GM04503 (cell line): ENCODE results near the gene PRDM16.
"Not testable (repeated sequence)": the region's sequence is repeated elsewhere in the genome, so short reads cannot be mapped to it uniquely, and the experiment has no call there.

ENCODE experiments used
- DNase-seq: peaks from one replicate; pipeline ENCODE4 v3.0.0-alpha.2; 2012; ENCODE audit warnings: low read depth

PRDM16 gene

DNA sequence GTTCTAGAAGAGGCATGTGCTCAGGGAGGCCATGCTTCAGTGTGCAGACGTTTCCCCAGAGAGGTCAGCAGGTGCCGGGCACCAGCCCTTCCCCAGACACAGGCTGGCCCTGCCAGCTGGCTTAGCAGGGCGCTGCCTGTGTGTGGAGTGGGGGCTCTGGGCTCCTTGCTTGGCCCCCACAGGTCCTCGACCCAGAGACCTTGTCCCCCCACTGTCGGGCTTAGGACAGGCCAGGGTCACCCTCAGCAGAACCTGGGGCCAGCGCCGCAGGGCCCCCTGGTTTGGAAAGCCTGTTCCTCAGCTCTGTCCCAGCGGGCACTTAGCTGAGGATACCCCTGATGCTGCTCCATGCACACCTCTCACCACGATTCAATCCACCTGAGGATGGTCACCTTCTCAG is 213.2 kb downstream of the PRDM16 start:
- DNase-seq: no peak

DNA sequence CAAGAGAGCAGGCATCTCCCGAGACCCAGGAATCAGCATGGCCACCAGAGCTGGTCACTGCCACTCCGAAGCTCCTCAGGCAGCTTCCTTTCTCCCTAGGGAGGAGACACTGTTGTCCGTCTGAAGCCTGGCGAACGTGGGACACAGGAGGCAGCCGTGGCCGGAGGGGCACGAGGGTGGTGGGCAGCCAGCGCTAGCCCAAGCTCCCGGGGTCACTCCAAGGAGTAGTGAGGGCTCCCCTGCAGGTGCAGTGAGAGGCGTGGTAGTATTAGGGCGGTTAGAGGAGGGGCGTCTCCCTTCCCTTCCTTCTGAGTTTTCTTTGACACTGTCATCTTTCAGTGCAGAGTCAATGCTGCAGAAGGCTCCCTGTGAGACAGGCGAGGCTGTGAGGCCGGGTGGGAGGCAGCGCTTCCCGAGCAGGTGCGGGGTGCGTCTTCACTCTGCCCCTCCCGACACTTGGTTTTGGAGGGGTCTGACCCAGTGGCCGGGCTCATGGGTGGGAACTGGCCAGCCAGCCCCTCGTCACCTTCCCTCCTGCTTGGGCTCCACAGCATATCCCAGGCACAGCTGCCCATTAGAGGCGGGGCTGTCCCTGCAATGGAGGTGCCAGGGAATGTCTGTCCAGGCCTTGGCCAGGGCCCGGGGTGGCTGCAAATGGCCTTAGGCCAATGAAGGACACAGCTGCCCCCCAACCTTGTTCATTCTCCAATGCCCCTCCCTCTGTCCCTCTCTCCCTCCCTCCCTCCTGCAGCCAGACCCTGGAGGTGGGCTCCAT is 213.8 kb downstream of the PRDM16 start:
- DNase-seq: no peak

DNA sequence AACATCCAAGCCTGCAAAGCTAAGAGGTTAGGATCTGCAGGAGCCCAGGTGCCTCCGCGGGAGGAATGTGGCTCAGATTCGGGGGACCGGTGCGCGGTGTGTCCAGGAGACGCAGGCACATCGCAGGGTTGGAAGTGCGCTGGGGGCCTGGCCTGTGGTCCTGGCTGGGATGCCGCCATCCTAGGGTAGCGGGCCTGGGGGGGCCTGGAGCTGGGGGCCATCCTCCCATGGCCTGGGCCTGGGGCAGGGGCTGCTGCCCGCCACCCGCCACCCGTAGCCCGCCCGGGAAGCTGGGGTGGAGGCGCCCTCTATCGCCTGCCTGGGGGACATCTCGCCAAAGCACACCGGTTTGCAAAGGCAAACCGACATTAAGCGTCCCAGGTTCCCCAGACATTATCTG is 214.8 kb downstream of the PRDM16 start:
- no peak for DNase-seq

DNA sequence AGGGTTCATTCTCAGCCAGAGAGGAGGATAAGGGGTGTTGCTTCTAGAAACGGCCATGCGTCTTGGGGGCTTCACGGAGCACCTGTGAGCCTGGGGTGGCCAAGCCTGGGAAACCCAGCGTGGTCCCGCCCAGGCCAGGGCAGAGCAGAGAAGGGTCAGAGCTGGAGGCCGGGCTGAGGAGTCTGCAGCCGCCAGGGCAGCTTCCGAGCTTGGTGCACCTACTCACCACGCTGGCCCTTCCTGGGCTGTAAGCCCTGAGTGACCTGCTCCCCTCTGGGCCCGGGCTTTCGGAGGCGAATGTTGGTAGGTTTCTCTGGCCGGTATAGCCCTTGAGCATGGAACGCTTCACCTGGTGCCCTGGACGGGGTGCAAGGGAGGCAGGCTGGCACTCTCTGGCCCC is 215.7 kb downstream of the PRDM16 start:
- DNase-seq: no peak

DNA sequence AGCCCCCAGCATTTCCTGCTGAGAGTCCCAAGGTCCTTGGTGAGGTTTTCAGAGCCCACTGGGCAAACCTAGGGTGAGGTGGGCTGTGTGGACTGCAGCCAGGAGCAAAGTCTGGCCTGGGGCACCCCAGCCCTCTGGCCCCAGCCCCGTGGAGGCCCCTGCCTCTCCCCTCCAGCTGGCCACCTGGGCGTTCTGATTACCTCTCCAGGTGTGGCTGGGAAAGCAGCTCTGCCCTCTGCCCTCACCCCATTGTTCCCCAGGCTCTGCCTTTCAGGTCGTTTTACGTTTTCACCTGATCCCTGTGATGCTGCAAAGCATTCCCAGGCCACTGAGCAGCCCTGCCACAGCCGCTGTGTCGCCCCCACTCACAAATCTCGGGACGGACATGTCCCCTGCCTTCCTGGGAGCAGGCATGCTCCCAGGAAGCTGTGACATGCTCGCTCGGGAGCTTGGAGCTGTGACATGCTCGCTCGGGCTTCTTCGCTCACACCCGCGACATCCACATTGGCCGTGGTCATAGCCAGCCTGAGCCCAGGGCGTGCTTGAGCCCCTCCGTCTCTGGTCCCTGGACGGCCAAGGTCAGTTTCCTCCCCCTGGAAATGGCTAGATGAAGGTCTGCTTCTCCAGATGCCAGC is 216.2 kb downstream of the PRDM16 start:
- DNase-seq: no peak

DNA sequence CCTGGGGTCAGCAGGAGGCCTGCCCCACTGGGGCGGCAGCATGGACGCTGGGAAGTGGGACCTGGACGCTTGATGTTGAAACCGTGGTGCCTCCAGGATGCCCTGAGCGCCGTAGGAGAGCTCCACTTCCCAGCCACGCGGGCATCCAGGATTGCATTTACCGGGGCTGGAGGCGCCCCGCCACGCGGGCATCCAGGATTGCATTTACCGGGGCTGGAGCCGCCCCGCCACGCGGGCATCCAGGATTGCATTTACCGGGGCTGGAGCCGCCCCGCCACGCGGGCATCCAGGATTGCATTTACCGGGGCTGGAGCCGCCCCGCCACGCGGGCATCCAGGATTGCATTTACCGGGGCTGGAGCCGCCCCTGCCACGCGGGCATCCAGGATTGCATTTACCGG is 218.1 kb downstream of the PRDM16 start:
- DNase-seq: not testable (repeated sequence)

DNA sequence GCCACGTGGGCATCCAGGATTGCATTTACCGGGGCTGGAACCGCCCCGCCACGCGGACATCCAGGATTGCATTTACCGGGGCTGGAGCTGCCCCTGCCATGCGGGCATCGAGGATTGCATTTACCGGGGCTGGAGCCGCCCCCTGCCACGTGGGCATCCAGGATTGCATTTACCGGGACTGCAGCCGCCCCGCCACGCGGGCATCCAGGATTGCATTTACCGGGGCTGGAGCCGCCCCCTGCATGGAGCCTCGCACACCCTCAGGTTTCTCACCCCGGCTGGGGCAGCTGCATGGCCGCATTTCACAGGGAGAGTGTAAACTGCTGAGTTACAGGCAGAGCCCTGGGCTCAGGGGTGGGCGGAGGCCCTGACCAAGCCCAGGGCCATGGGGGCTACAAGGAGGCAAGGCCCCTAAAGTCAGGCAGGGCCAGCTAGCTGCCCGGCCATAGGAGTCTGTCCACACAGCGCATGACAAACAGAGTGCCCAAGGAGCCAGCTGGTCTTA is 218.7 kb downstream of the PRDM16 start:
- DNase-seq: no peak

DNA sequence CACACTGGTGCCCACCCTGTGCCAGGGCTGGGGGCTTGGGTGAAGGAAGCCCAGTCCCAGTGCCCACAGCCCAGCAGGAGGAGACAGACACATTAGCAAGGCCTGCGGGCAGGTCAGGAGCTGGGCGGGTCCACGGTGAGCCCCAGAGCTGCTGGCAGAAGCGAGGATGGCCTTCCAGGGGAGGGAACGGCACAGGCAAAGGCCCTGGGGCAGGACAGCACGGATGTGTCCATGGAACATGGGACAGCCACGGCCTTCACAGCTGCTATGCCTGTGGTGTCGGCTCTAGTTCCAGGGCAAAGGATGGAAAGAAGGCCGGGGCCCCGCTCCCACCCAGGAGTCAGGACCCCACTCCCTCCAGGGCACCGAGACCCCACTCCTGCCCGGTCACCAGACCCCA is 220.5 kb downstream of the PRDM16 start:
- no peak for DNase-seq

DNA sequence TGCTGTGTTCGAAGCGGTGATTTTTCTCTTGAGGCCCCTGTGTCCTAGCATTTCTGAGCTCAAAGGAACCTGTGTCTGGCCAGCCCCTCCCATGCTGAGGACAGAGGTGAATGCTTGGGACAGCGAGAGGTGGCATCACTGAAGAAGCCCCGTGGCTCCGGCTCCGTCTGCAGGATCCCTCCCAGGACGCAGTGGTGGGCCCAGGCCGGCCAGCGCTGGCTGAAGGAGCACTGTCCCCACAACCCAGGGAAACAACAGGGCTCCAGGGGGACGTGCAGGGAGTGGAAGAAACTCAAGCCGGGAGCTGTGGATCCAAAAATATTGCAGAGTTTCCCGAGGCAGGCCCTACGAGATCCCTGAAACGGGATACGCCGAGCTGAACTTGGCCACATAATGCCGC is 221.4 kb downstream of the PRDM16 start:
- DNase-seq: no peak

DNA sequence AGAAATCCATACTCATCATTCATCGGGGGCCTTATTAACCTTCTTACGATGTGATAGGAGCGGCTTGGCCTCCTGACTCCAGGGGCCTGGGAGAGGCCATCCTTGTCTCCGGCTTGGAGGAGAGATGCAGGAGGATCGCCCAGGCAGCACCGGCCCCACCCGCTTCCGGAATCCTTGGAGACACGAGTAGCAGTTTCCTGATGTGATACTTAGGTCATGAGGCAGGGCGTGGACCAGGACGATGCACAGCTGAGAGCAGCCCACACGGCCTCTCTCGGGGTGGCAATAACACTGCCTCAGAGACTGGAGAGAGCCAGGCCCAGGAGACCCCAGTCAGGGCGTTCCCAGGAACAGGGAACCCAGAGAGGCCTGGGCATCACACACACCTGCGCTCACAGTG is 221.9 kb downstream of the PRDM16 start:
- DNase-seq: no peak

DNA sequence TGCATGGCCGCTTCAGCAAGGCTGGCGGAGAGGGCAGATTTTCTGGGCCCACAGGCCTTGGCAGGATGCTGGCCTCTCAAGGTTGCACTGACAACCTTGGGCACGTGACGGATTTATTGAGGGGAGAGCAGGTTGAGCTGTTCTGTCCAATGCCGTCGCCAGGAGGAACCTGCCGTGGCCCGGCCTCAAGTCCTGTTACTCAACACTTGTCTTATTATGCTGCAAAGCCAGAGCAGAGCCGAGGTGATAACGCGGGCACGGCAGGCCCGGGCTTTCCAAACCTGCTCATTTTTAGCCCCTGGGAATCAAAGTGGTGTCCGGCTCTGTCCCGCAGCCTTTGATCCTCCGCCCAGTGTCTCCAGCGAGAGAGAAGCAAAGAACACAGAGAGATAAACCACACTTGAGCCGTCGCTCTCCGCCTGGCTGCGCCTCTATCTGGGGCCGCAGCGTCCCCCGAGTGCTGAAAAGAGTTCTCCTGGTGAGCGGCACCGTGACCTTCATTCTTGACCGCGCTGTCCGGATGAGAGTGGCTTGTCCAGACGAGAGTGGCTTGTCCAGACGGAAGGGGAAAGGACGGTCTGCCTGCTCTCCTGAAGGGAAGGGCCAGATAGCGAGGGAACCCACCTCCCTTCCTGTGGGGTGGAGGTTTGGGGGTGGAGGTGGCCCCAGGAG is 223.2 kb downstream of the PRDM16 start:
- no peak for DNase-seq

DNA sequence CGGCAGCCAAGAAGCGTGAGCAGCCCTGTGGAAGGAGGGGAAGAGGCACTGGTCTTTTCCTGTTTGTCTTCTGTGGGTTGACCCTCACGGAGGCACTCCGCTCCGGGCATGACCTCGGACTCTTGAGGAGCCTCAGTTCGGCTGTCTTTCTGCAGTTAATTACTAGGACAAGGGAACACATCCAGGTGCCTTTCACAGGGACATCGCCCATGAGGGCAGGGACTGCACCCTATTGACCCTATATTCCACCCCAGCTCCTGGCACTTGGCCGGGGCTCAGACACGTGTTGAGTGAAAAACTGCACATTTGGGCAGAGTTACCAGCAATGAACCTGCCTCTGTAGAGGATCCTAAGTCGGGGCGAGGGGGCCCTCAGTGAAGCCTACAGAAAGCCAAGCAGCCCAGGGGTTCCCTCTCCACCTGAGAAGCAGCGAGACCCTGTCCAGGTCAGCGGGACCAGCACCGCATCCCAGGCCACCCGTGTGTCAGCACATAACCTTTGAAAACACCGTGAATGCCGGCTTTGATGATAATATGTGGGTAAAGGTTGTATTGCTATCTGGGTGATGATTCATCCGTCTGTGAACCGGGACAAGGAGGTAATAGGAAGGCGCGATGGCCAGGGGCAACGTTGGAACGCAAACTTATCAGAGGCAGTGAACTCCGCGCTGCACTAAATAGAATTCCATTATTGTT is 224.0 kb downstream of the PRDM16 start:
- DNase-seq: no peak

DNA sequence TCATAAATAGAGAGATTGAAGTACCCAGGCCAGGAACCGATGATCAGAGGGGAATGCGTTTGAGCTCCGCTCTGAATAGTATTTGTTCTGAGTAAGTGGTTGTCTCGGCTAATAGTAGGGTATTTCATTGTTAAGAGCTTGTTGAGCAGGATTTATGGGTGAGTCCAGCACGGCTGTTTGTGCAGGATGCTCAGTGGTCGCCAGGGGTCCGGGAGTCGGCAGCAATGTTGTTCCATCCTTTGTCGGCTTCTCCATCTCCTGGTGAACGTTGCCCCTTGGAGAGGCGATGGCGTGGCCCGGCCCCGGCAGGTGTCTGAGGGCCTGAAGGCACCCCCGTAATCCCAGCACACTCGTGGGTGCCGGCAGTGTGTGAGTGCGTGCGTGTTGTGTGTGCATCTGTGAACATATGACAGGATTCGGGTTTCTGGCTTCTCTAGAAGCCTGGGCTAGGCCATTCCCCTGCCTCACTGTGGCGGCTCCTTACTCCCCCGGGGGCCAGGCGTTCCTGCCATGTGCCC is 224.6 kb downstream of the PRDM16 start:
- no peak for DNase-seq

DNA sequence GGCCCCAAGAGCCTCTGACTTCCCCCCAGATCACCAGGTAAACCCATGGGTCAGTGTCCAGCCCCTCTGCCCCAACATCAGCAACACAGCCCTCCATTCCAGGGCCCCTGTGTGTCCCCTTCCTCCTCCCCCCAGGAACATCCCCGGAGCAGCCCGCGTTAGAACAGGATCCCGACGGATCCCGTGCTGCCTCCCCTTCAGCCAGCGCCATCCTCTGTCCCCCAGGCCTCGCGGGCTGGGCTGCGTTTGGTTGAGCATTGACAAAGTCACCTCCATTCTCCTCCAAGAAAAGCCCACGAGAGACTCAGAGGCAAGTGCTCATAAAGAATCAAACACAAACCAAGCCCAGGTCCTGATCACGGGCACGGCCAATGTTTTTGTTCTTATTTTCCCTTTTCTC is 225.4 kb downstream of the PRDM16 start:
- DNase-seq: no peak

DNA sequence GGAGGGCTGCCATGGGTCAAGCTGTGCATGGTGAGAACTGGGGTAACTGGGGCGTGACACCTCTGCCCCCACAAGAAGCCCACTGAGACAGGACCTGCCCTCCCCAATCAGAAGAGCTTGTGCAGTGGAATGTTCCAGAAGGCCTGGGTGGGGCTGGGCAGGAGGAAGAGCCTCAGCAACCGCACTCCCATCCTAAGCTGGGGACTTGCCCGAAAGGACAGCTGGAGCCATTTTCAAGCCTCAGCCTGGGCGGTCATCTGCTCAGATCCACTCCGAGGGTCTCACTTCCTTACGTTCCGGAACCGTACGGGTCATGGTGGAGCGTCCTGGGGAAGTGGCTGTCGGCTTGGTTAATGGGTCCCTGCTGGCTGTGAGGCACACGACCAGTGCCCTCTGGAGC is 226.8 kb downstream of the PRDM16 start:
- no peak for DNase-seq

DNA sequence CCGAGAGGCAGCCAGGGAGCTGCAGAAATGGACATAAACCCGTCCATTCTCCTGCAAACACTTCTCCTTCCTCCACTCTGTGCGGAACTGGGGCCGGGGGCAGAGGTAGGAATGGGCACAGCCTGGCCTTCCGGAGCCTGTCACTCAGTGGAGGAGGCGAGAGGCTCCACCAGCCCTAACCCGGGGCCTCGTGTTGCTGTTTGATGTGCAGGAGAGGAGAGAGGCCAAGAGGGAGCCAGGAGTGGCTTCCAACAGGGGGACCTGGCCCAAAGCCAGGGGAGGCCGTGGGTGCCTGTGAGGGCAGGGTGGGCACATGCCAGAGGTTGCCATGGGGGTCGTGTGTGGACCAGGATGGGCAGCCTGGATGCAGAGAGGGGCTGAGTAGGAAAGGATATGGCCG is 227.3 kb downstream of the PRDM16 start:
- no peak for DNase-seq

DNA sequence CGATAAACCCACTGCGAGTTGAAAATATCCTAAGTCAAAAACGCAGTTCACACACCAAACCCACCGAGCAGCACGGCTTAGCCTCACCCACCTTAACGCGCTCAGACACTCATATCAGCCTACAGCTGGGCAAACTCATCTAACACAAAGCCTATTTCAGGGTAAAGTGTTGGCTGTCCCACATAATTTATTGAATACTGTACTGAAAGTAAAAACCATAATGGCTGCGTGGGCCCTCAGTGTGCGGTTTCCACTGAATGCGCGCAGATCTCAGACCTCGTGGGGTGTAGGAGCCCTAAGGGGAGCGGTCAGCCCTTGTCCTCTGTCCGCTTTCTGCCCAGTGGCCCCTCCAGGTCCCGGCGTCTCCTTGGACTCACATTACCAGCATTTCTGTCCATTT is 227.8 kb downstream of the PRDM16 start:
- no peak for DNase-seq

DNA sequence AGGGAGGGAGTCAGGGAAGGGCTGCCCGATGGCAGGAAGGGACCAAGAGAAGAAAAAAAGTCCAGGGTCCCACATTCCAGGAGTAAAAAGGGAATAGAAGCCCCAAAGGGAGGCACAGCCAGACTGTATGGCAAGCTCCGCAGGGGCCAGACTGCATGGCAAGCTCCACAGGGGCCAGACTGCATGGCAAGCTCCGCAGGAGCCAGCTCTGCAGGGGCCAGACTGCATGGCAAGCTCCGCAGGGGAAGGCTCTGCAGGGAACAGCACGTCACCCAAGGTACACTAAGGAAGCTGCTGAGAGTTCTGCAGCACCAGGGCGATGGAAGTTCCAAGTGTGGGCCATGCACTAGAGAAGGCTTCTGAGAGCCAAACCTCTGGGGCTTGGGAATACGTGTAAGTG is 228.8 kb downstream of the PRDM16 start:
- DNase-seq: no peak

DNA sequence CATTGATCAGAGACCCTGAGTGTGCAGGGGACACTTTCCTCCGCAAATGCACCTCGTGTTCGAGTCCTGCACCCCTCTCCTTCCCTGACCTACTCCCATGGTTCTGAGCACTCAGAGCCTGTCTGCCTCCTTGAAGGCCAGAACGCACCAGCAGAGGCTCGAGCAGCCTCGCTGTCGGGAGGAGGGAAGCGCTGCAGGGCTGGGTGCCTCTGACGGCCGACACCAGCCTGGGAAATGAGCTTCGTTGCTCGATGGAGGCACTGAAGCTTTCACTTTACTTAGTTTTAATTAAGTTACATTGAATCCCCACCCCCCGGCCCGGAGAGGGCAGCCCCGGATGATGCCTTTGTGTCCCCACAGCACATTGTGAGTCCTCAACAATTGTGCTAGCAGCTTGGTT is 229.2 kb downstream of the PRDM16 start:
- no peak for DNase-seq

DNA sequence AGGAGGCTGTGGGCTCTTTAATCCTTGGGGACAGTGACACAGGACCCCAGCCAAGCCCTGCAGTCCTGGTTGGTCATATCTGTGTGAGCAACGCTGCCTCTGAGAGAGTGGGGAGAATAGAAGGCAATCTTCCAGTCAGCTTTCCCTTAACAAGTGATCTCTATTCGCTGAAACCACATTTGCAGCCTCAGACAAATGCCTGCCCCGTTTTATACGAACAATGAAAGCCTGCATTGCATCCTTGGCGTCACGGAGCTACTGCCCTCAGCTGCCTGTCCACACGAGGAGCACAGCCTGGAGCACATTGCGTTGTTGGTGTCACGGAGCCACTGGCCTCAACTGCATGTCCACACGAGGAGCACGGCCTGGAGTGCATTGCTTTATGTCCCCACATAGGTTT is 235.2 kb downstream of the PRDM16 start:
- DNase-seq: no peak

DNA sequence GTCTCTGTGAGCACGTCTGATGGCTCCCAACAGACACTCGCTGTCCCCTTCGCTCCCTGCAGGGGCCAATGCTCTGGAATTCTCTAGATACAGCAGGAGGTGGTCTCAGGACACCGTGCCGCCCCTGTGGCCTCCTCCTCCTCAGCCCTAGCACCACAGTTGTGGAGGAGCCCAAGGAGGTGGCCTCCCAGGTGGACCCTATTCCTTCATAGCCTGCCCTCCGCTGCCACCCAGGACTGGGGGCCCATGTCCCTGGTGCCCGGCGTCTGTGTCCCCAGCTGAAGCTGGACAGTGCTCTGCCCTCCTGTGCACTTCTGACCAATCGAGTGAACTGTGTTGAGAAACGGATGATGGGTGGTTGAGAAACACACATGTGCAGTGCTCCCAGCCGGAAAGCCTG is 235.7 kb downstream of the PRDM16 start:
- DNase-seq: no peak

DNA sequence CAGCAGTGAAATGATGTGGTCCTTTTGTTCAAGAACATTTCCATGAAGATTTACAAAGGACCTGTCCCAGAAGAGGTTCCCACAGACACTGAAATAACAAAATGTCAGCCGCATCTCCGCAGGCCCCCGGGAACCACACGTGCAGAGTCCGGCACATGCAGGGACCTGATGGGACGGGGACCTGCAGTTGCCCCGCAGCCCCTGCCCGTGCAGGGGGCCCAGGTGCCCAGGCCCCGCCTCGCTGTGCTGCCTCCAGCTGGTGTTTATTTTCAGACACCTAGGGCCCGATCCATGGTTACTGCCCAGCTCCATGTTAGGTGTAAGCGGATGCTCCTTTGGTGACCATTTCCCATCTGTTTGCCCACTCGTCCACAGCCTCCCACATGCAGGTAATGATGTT is 236.2 kb downstream of the PRDM16 start:
- DNase-seq: no peak
